Activated CD4-positive, CD25-positive, alpha-beta regulatory T cell treated with anti-CD3 and anti-CD28 coated beads, Interleukin-2, amount 50 U/mL, for 16 hours (primary cell): ENCODE data around the gene PGA3.
"Not testable (repeated sequence)": the region's sequence is repeated elsewhere in the genome, so short reads cannot be mapped to it uniquely, and the experiment has no call there.

Source experiments
- DNase-seq: peaks from one replicate; pipeline ENCODE4 v3.0.0-alpha.2; 2020; ENCODE audit warnings: low read depth, low spot score

Gene PGA3

DNA sequence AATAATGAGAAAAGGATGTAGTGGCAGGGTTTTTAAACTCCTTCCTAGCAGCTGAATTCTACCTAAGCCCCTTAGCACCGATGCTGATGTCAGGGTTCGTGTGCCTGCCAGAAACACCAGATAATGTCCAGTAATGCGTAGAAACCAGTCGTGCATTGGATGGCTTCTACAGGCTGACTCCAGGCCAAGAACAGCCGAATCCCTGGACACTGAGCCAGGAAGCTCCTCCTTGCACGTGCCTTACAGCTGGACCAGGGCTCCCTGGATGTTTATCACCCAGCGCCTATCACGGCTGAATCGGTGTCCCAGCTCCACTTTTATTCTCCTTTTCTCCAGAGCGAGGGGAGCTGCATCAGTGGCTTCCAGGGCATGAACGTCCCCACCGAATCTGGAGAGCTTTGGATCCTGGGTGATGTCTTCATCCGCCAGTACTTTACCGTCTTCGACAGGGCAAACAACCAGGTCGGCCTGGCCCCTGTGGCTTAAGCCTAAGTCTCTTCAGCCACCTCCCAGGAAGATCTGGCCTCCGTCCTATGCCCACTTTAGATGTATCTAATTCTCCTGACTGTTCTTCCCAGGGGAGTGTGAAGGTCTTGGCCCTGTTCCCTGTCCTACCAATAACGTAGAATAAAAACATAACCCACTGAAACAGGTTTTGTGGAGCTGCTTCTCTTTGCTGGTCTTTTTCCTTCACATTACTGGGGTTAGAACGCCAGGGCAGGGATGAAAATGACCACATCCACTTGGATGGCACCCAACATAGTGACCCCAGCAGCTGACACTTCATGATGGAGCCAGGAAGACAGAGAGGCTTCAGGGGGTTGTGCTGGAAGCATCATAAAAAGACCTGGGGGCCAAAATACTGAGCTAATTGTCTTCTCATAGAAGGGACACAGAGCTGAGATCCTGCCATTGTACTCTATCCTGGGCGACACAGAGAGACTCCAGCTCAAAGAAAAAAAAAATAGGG, 47.8 kb downstream of the PGA3 start:
- not testable (repeated sequence) for DNase-seq

DNA sequence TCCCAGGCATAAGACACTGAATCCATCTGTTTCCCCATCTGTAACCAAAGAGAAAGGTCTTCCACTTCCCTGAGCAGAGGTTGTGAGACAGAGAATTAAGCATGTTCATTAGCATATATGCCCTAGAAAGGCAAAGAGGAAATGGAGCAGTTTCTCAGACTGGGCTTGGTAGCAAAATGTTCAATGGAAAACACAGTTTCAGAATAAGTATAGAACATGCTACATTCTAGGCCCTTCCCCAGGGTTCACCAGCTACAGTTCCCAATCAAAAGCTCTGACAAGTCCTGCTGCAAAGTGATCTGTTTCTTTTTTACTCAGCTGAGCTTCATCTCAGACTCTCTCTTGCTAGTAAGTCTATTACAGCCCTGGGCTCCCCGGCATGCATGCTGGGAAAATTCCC, 49.0 kb downstream of the PGA3 start:
- DNase-seq: not testable (repeated sequence)

DNA sequence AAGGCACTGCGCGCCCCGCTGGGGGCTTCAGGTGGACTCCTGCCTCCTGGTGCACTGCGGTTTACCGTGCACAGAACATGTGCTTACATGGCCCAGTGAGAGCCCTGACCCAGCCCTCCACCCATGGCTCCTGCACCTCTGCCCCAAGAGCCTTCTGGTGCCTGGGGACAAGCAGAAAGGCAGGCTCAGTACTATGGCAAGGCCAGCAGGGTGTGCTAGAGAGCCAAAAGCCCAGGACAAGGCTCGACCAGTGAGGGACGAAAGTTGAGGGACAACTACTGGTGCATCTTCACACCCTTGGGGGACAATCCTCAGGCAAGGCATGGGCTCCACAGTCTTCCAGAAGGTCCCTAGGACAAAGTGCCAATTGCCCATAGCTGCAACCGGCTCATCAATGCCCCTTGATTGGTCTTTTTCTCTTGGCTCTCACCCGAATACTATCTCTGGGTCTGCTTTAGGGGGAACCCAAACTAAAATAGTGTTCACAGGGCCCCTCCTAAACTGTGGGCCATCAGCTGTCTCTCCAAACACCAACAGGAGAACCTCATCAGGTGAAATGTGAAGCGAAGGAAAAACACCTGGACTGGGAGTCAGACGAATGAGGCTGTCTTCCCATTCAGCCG, 51.2 kb downstream of the PGA3 start:
- DNase-seq: no peak

DNA sequence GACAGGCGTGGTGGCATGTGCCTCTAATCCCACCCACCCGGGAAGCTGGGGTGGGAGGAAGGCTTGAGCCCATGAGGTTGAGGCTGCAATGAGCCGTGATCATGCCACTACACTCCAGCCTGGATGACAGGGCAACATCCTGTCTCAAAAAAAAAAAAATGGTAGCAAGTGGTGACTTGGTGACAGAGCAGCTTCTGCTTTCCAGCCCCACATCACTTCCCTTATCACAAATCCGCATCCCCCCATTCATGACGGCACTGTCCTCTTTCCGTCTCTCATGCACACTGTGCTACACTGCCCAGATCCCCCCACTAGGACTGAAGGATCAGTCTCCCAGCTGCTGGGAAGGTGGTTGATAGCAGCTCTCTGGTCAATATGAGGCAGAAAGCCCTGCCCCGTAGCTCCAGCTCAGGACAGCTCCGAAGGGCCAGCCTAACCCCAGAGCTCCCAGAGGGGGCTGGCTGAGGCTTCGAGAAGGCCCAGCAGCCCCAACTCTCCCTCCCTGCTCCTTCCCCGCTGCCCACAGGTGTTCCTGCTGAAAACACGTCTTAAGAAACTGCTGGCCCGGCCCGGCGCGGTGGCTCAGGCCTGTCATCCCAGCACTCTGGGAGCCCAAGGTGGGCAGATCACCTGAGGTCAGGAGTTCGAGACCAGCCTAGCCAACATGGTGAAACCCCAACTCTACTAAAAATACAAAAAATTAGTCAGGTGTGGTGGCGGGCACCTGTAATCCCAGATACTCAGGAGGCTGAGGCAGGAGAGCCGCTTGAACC, 53.6 kb downstream of the PGA3 start:
- no peak for DNase-seq

DNA sequence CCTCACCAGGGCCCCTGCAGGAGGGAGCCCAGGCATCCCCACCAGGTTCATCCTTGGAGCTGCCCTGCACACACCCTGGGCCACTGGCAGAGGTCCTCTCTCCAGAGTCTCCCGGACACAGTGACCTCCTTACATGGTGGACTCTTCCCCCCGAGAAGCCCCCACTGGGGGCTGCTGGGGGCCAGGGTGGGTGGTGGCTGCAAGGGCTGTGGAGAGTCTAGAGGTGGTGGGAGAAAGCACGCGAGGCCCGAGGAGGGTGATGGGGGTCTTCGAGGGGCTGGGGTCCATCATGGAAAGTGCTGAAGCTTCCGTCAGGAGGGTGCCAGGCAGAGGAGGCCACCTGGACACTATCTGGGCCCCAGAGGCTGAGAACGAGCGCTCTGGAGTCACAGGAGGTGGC, 55.2 kb downstream of the PGA3 start:
- DNase-seq: no peak

DNA sequence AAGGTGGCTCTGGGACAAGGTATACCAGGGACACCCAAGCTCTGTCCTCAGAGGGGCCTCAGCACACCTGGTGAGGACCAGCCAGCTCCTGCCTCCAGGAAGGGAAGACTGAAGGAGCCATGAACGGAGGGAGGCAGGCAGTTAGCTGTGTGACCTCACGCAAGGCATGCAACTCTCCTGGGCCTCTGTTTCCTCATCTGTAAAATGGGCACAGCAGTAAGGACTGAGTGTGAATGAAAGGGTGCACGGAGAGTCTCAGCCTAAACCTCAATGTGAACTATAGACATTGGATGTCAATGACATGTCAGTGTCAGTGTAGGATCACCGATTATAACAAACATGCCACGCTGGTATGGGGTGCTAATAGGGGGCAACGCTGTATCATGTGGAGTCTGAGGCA, 56.0 kb downstream of the PGA3 start:
- no peak for DNase-seq
